Esophagus squamous epithelium (tissue), 5 donors: ENCODE results near the gene CAMK4. TPM values are rescaled to one million over a fixed set of nuclear protein-coding genes. Genes with fewer than 3 reads are reported as not detected.
"Not testable (repeated sequence)": the region's sequence is repeated elsewhere in the genome, so short reads cannot be mapped to it uniquely, and the experiment has no call there.

Experiments
- DNase-seq: peaks from one replicate; lab custom pipeline; 2025; lab: John Stamatoyannopoulos, UW
- H3K27ac ChIP-seq, 4 donors: fragments of 200-600 bp; sonication (generic); one replicate each; pipeline ENCODE4 v1.5.1; 2016 to 2019; ENCODE audit warnings: mild to moderate bottlenecking in 1 of 4
- H3K27me3 ChIP-seq, 4 donors: fragments of 200-600 bp; sonication (generic); 1 replicate in 3 of 4; 2 replicates in 1 of 4; pipeline versions ENCODE4 v1.5.1 to v1.6.0; 2017 to 2021; ENCODE audit warnings: antibody characterized with exemption in 1 of 4
- H3K36me3 ChIP-seq, 3 donors: fragments of 200-600 bp; sonication (generic); one replicate each; pipeline ENCODE4 v1.5.1; 2016 to 2019
- H3K4me1 ChIP-seq, 3 donors: fragments of 200-600 bp; sonication (generic); one replicate each; pipeline ENCODE4 v1.5.1; 2017 to 2019
- H3K4me3 ChIP-seq, 4 donors: fragments of 200-600 bp; sonication (generic); 1 replicate in 3 of 4; 2 replicates in 1 of 4; pipeline ENCODE4 v1.5.1; 2016 to 2019; ENCODE audit warnings: mild to moderate bottlenecking in 2 of 4, moderate library complexity in 1 of 4
- H3K9me3 ChIP-seq, 3 donors: fragments of 200-600 bp; sonication (generic); one replicate each; pipeline ENCODE4 v1.5.1; 2016 to 2019
- CTCF ChIP-seq, 6 experiments: fragments of 450-650 bp in 4 of 6; fragments of 200-600 bp in 2 of 6; sonication (generic) in 2 of 6; IDR thresholded peaks; one replicate each; pipeline ENCODE4 v1.5.1; 2016 to 2019; ENCODE audit warnings: antibody characterized with exemption in 6 of 6, mild to moderate bottlenecking in 4 of 6, moderate library complexity in 4 of 6
- POLR2A ChIP-seq, 4 donors: fragments of 450-650 bp; IDR thresholded peaks; one replicate each; pipeline ENCODE4 v1.6.1; 2017; ENCODE audit warnings: antibody characterized with exemption in 4 of 4, mild to moderate bottlenecking in 4 of 4, moderate library complexity in 3 of 4
- WGBS, 2 donors: methylation state at CpG; one replicate each; pipeline ENCODE4 v1.1.5; 2018; 5-methylcytosine and 5-hydroxymethylcytosine counted together
- intact Hi-C: fragments of 100-400 bp; cut with DNase I; formaldehyde crosslinking; loops from one replicate; pipeline ENCODE4 v1.15.0; 2022
- total RNA-seq, 4 donors: library from RNA; depleted of rRNA; stranded (reverse); fragments of >200 nt; gene quantifications; one replicate each; pipeline ENCODE4 v1.1.0, GENCODE V29; 2016
- donor health status: DM: yes; HTN: yes; CAD: no.

The CAMK4 gene
- total RNA-seq, 4 donors from 2014 or later: 1.5 to 3.2 (median 2.6) TPM

GRCh38 chr5:111252799-111253545 is 28.8 kb downstream of the CAMK4 start:
- no peaks in the 10 kb centered on the region for H3K4me1 ChIP-seq
- WGBS, 2 donors: 87 to 90% methylated on average over 5 of the region's 5 CpGs
- H3K27ac ChIP-seq: no peak overlapping the region
- no peak for DNase-seq
- H3K27me3 ChIP-seq: no peaks in the 10 kb centered on the region
- peaks cover 0 to 5% (median 0%) of the 10 kb centered on the region in 3 donors for H3K9me3 ChIP-seq
- intact Hi-C loops: no loop called here
- no peak overlapping the region for H3K4me3 ChIP-seq
- H3K36me3 ChIP-seq: no peaks in the 10 kb centered on the region
- TF ChIP-seq POLR2A (IDR thresholded peaks at IDR 0.05): no peak
- TF ChIP-seq CTCF (IDR thresholded peaks at IDR 0.05): no peak

- Histone ChIP-seq H3K9me3 (peaks cover 0 to 5% (median 0%) of the 10 kb centered on the region in 3 donors), H3K4me3 (no peak overlapping the region), H3K4me1 (peaks cover 0 to 7% (median 0%) of the 10 kb centered on the region in 3 donors), H3K27me3 (no peaks in the 10 kb centered on the region), H3K27ac (no peak overlapping the region), H3K36me3 (no peaks in the 10 kb centered on the region)
- no peak for DNase-seq
- intact Hi-C loops: no loop called here
- TF ChIP-seq CTCF (IDR thresholded peaks at IDR 0.05) (no peak), POLR2A (IDR thresholded peaks at IDR 0.05) (no peak)
- WGBS, 2 donors: 46 to 54% methylated on average over 3 of the region's 3 CpGs
These were observed 30.4 kb downstream of the CAMK4 start for GRCh38 chr5:111254613-111255012.

- H3K4me3 ChIP-seq: no peak overlapping the region
- H3K27me3 ChIP-seq: no peaks in the 10 kb centered on the region
- H3K9me3 ChIP-seq: peaks cover 0 to 5% (median 0%) of the 10 kb centered on the region in 3 donors
- DNase-seq: no peak
- WGBS, 2 donors: 56 to 58% methylated on average over 1 of the region's 1 CpG
- TF ChIP-seq POLR2A (IDR thresholded peaks at IDR 0.05) (no peak), CTCF (IDR thresholded peaks at IDR 0.05) (no peak)
- H3K4me1 ChIP-seq: peaks cover 0 to 9% (median 0%) of the 10 kb centered on the region in 3 donors
- no peak overlapping the region for H3K27ac ChIP-seq
- no peaks in the 10 kb centered on the region for H3K36me3 ChIP-seq
- intact Hi-C loops: no loop called here
These were observed 31.0 kb downstream of the CAMK4 start for GRCh38 chr5:111255169-111255568.

- WGBS, 2 donors: 54 to 67% methylated on average over 1 of the region's 1 CpG
- intact Hi-C loops: no loop called here
These were observed 31.9 kb downstream of the CAMK4 start for GRCh38 chr5:111256128-111256527.

GRCh38 chr5:111257610-111258009 is 33.4 kb downstream of the CAMK4 start:
- H3K4me1 ChIP-seq: peaks cover 0 to 24% (median 0%) of the 10 kb centered on the region in 3 donors
- H3K9me3 ChIP-seq, H3K27ac ChIP-seq, H3K27me3 ChIP-seq, intact Hi-C loops, DNase-seq, H3K36me3 ChIP-seq, H3K4me3 ChIP-seq: not testable (repeated sequence)
- WGBS, 2 donors: 81 to 95% methylated on average over 4 of the region's 4 CpGs

More at GRCh38 chr5:111256128-111256527, 31.9 kb downstream of the CAMK4 start:
- no peak overlapping the region for H3K4me3 ChIP-seq
- H3K4me1 ChIP-seq: peaks cover 0 to 16% (median 0%) of the 10 kb centered on the region in 3 donors
- DNase-seq: no peak
- no peaks in the 10 kb centered on the region for H3K36me3 ChIP-seq
- H3K27ac ChIP-seq: no peak overlapping the region
- no peaks in the 10 kb centered on the region for H3K27me3 ChIP-seq
- peaks cover 0 to 5% (median 0%) of the 10 kb centered on the region in 3 donors for H3K9me3 ChIP-seq
- TF ChIP-seq POLR2A (IDR thresholded peaks at IDR 0.05): no peak

GRCh38 chr5:111259636-111260035 is 35.5 kb downstream of the CAMK4 start:
- intact Hi-C loops: no loop called here
- Histone ChIP-seq H3K4me1 (peaks cover 0 to 24% (median 0%) of the 10 kb centered on the region in 3 donors), H3K27ac (no peak overlapping the region), H3K27me3 (no peaks in the 10 kb centered on the region), H3K36me3 (no peaks in the 10 kb centered on the region), H3K9me3 (peaks cover 0 to 5% (median 0%) of the 10 kb centered on the region in 3 donors), H3K4me3 (no peak overlapping the region)
- DNase-seq: no peak
- TF ChIP-seq POLR2A (IDR thresholded peaks at IDR 0.05): no peak
- TF ChIP-seq CTCF (IDR thresholded peaks at IDR 0.05): no peak
- WGBS, 2 donors: 39 to 61% methylated on average over 3 of the region's 3 CpGs
